ENCODE results near the gene CCP110. TPM values are rescaled to one million over a fixed set of nuclear protein-coding genes. Genes with fewer than 3 reads are reported as not detected.

CCP110 gene
- total and polyA plus RNA-seq, 2 of the 13 experiments (the other 11 are each of a cell fraction or from before 2014, with no cell fraction given) = 10.0 to 11.1 TPM

DNA sequence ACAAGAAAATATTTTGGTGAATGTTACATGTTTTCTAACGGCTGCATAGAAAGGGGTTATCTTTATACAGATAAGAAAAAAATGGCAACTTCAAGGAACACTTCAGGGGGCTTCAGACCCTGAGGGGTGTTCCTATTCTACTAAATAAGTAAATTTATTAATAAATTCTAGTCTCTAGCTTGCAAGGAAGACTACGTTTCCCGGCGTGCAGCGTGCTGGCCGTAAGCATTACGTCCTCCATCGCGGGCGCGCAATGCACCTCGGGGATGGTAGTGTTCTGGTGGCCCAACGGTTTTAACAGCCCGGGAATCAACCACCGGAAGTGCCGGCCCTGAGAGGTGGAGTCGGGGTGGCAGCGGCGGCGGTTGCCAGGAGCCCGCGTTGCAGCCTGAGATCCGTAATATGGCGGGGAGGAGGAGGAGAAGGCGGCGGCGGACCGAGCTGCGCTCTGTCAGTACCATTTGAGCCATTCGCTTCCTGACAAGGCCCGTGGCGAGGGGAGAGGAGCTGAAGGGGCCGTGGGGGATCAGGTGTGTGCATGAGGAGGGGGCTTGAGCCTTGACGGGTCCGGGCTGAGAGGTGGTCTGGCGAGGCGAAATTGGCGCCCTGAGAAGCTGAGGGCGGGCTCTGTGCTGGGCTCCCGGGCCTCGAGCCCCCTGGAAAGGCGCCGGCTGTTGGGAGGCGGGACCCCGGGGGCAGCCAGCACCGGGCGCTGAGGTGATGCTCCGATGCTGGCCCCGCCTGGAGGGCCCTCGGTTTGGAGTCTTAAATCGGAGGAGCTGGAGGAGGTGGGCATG, at the start of gene CCP110 (continued):
- TF ChIP-seq, protein P1, sequence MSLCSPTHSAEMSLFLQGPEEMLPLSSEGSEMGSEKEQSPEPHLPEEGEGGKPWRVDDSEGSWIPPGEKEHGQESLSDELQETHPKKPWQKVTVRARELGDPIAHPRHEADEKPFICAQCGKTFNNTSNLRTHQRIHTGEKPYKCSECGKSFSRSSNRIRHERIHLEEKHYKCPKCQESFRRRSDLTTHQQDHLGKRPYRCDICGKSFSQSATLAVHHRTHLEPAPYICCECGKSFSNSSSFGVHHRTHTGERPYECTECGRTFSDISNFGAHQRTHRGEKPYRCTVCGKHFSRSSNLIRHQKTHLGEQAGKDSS (CRISPR knock-in tag; IDR thresholded peaks at IDR 0.05; ENCODE audit: borderline replicate concordance, low read depth) = peak; percentile 95
- TF ChIP-seq GLI4 (CRISPR knock-in tag; IDR thresholded peaks at IDR 0.05; ENCODE audit: borderline replicate concordance) = no peak
- TF ChIP-seq TARDBP (CRISPR knock-in tag; IDR thresholded peaks at IDR 0.05) = peak; percentile 85
- TF ChIP-seq, protein P2, sequence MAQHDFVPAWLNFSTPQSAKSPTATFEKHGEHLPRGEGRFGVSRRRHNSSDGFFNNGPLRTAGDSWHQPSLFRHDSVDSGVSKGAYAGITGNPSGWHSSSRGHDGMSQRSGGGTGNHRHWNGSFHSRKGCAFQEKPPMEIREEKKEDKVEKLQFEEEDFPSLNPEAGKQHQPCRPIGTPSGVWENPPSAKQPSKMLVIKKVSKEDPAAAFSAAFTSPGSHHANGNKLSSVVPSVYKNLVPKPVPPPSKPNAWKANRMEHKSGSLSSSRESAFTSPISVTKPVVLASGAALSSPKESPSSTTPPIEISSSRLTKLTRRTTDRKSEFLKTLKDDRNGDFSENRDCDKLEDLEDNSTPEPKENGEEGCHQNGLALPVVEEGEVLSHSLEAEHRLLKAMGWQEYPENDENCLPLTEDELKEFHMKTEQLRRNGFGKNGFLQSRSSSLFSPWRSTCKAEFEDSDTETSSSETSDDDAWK (CRISPR knock-in tag; IDR thresholded peaks at IDR 0.05) = no peak
- no peak for TF ChIP-seq ZNF703 (CRISPR knock-in tag; IDR thresholded peaks at IDR 0.05; ENCODE audit: borderline replicate concordance)
- peak; percentile 91; the same call in 1 of the 2 replicates for TF ChIP-seq ZNF891 (CRISPR knock-in tag; IDR thresholded peaks at IDR 0.05)
- TF ChIP-seq MED8 (CRISPR knock-in tag; IDR thresholded peaks at IDR 0.05; ENCODE audit: insufficient replicate concordance) = peak; percentile 53
- TF ChIP-seq HIVEP1 (CRISPR knock-in tag; IDR thresholded peaks at IDR 0.05) = no peak
- TF ChIP-seq, protein P3, sequence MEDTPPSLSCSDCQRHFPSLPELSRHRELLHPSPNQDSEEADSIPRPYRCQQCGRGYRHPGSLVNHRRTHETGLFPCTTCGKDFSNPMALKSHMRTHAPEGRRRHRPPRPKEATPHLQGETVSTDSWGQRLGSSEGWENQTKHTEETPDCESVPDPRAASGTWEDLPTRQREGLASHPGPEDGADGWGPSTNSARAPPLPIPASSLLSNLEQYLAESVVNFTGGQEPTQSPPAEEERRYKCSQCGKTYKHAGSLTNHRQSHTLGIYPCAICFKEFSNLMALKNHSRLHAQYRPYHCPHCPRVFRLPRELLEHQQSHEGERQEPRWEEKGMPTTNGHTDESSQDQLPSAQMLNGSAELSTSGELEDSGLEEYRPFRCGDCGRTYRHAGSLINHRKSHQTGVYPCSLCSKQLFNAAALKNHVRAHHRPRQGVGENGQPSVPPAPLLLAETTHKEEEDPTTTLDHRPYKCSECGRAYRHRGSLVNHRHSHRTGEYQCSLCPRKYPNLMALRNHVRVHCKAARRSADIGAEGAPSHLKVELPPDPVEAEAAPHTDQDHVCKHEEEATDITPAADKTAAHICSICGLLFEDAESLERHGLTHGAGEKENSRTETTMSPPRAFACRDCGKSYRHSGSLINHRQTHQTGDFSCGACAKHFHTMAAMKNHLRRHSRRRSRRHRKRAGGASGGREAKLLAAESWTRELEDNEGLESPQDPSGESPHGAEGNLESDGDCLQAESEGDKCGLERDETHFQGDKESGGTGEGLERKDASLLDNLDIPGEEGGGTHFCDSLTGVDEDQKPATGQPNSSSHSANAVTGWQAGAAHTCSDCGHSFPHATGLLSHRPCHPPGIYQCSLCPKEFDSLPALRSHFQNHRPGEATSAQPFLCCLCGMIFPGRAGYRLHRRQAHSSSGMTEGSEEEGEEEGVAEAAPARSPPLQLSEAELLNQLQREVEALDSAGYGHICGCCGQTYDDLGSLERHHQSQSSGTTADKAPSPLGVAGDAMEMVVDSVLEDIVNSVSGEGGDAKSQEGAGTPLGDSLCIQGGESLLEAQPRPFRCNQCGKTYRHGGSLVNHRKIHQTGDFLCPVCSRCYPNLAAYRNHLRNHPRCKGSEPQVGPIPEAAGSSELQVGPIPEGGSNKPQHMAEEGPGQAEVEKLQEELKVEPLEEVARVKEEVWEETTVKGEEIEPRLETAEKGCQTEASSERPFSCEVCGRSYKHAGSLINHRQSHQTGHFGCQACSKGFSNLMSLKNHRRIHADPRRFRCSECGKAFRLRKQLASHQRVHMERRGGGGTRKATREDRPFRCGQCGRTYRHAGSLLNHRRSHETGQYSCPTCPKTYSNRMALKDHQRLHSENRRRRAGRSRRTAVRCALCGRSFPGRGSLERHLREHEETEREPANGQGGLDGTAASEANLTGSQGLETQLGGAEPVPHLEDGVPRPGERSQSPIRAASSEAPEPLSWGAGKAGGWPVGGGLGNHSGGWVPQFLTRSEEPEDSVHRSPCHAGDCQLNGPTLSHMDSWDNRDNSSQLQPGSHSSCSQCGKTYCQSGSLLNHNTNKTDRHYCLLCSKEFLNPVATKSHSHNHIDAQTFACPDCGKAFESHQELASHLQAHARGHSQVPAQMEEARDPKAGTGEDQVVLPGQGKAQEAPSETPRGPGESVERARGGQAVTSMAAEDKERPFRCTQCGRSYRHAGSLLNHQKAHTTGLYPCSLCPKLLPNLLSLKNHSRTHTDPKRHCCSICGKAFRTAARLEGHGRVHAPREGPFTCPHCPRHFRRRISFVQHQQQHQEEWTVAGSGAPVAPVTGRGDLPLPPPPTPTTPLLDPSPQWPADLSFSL (CRISPR knock-in tag; IDR thresholded peaks at IDR 0.05) = no peak
- peak; percentile 50; the same call in 1 of the 2 replicates for TF ChIP-seq TBX2 (CRISPR knock-in tag; IDR thresholded peaks at IDR 0.05; ENCODE audit: borderline replicate concordance)
- TF ChIP-seq, protein P4, sequence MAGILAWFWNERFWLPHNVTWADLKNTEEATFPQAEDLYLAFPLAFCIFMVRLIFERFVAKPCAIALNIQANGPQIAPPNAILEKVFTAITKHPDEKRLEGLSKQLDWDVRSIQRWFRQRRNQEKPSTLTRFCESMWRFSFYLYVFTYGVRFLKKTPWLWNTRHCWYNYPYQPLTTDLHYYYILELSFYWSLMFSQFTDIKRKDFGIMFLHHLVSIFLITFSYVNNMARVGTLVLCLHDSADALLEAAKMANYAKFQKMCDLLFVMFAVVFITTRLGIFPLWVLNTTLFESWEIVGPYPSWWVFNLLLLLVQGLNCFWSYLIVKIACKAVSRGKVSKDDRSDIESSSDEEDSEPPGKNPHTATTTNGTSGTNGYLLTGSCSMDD (CRISPR knock-in tag; IDR thresholded peaks at IDR 0.05) = no peak
- TF ChIP-seq SNAPC2 (CRISPR knock-in tag; IDR thresholded peaks at IDR 0.05) = peak; percentile 50; the same call in 1 of the 2 replicates
- TF ChIP-seq, protein P5, sequence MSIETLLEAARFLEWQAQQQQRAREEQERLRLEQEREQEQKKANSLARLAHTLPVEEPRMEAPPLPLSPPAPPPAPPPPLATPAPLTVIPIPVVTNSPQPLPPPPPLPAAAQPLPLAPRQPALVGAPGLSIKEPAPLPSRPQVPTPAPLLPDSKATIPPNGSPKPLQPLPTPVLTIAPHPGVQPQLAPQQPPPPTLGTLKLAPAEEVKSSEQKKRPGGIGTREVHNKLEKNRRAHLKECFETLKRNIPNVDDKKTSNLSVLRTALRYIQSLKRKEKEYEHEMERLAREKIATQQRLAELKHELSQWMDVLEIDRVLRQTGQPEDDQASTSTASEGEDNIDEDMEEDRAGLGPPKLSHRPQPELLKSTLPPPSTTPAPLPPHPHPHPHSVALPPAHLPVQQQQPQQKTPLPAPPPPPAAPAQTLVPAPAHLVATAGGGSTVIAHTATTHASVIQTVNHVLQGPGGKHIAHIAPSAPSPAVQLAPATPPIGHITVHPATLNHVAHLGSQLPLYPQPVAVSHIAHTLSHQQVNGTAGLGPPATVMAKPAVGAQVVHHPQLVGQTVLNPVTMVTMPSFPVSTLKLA (IDR thresholded peaks at IDR 0.05) = peak; percentile 59
- TF ChIP-seq ZNF296 (CRISPR knock-in tag; conservative IDR thresholded peaks at IDR 0.05) = no peak
- TF ChIP-seq ZNF792 (CRISPR knock-in tag; IDR thresholded peaks at IDR 0.05) = peak; percentile 67; the same call in 1 of the 2 replicates
- peak; percentile 87 for TF ChIP-seq ZNF501 (CRISPR knock-in tag; IDR thresholded peaks at IDR 0.05)
- TF ChIP-seq CHD4 (IDR thresholded peaks at IDR 0.05; ENCODE audit: borderline replicate concordance, low read length) = peak; percentile 68; the same call in 1 of the 2 replicates
- TF ChIP-seq ISX (CRISPR knock-in tag; conservative IDR thresholded peaks at IDR 0.05) = no peak
